SK-N-MC (cell line): ENCODE measurements around the gene KRT82.

Source experiments
- EZH2 ChIP-seq: fragments of 200-600 bp; sonication (generic); IDR thresholded peaks from one replicate; pipeline ENCODE4 v1.6.1; 2017; ENCODE audit warnings: antibody characterized with exemption
- FOXP2 ChIP-seq: optimal IDR thresholded peaks from 2 replicates; pipeline ENCODE3; 2011; ENCODE audit warnings: mild to moderate bottlenecking, moderate library complexity; ENCODE audit not compliant: insufficient read depth; ENCODE audit errors: extremely low read length, control extremely low read depth
- POLR2AphosphoS5 ChIP-seq: IDR thresholded peaks from 2 replicates; pipeline ENCODE4 v1.6.1; 2012; ENCODE audit warnings: mild to moderate bottlenecking, low read depth, low read length, borderline replicate concordance

DNA sequence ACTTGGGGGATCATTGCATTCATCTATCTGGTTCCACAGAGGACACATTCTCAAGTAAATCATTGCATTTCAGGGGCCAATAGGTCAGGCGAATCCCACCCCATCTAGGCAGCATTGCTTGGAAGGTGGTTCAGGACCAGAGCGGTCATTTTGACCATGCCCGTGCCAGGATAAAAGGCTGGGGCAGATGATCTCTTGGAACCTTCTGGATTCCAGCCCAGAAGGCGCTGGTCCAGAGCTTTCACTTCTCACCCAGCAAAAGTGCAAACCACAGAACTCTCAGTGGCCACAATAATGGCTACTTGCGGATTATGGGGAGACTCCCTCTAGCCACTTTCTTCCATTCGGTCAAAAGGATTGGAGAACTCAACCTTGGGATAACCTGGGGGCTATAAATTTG, 38.3 kb downstream of the KRT82 start:
- TF ChIP-seq EZH2 (no peak), POLR2AphosphoS5 (no peak), FOXP2 (no peak)
